ENCODE results near the gene SAG. TPM values are rescaled to one million over a fixed set of nuclear protein-coding genes. Genes with fewer than 3 reads are reported as not detected.

The SAG gene
- not detected in 2 replicates for total RNA-seq

DNA sequence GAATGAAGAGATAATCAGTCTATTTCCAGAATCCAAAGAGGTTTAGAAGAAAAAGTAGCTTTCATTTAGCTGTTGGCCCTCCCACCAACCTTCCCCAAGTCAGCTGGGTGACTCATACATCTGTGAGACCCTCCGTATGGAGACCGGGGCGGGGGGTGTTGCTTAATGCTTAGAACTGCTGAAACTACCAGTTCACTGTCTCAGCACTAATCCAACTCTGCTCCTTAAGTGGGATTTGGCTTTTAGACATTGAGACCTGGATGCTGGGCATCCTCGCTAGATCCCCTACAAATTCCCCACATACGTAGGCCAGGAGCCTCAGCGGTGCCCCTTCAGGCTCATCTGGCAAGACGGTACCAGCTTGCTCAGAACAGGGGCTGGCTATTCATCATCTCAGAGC, at the start of gene SAG:
Gene SAG, plus strand, starts transcription at position 252 of the 400 bp plus-strand sequence. CDS start 1,374 bp downstream, outside the sequence.

DNA sequence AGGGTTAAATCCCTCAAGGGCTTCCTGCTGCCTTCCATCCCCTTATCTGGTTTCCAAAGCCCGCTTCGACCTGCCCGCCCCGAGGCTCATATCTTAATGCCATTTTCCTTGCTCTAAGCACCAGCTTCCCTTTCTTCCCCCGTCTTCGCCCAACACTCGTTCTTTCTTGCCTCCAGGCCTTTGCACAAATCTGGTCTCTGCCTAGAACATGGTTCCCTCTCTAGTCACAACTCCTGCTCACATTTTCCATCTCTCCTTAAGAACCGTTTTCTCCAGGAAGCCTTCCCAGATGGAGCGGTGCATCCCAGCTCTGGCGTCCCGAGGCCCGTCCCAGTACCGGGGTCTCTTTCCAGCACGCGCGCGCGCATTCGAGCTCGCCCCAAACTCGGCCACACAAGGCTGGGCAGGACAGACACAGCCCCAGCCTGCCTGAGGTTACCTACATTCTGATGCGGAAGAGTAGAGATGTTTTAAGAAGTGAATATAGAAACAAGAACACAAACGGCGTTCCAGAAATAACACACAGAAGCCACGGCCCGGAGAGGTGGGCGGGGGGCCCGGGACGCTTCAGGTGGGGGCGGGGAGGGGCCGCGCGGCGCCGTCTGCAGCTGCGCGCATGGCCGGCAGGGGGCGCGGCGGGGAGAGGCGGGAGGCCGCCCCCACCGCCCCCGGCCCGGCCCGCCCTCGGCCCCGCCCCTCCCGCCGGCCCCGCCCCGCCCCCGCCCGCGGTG, 46.3 kb downstream of the SAG start, which contains the start of gene DGKD:
Gene DGKD, plus strand, starts transcription at position 726 of the 731 bp plus-strand sequence. CDS start 25 bp downstream, outside the sequence.

Other genes starting within 250 kb of the SAG start
- 0.59 and 2.4 TPM in 2 replicates for gene INPP5D, start 247.5 kb upstream of the SAG start, total RNA-seq
- gene ATG16L1, start 56.1 kb upstream of the SAG start, total RNA-seq: 34.4 and 48.3 TPM in 2 replicates
- gene DGKD, start 46.7 kb downstream of the SAG start, total RNA-seq: 9.2 and 14.9 TPM in 2 replicates

Data from smooth muscle cell of the umbilical artery (primary cell).